NCI-H2196 (cell line): ENCODE data around the gene ITSN1.
"Not testable (repeated sequence)": the region's sequence is repeated elsewhere in the genome, so short reads cannot be mapped to it uniquely, and the experiment has no call there.

Source experiments
- DNase-seq: peaks from one replicate; lab custom pipeline; 2025; ENCODE audit not compliant: unreplicated experiment; lab: John Stamatoyannopoulos, UW

Gene ITSN1

GRCh38 chr21:33915368-33916199 is 273.3 kb downstream of the ITSN1 start, which contains the start of gene ATP5PO:
TSS of gene ATP5PO (minus strand) at chr21:33915804. CDS start at chr21:33915763, 41 bp downstream.
- DNase-seq: peak; percentile 98

DNA sequence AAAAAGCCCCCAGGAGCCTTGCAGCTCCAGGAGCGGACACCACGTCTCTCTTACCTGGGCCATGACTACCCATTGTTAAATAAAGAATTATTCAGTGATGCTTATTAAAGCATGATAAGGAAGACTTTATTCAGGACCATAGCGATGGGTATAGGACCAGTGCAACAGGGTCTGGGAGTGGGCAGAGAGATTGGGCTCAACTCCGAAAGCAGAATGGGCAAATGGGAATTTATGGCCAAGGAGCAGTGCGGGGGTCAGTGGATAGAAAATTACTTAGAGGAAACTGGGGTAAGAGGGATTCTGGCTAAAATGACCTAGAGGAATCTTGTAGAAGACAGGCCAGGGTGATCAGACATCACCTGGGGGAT is 273.9 kb downstream of the ITSN1 start:
- DNase-seq: no peak

- DNase-seq: no peak
These were observed 275.1 kb downstream of the ITSN1 start for GRCh38 chr21:33917421-33917820.

GRCh38 chr21:33924079-33924765 is 281.9 kb downstream of the ITSN1 start:
- DNase-seq: peak; percentile 89

DNA sequence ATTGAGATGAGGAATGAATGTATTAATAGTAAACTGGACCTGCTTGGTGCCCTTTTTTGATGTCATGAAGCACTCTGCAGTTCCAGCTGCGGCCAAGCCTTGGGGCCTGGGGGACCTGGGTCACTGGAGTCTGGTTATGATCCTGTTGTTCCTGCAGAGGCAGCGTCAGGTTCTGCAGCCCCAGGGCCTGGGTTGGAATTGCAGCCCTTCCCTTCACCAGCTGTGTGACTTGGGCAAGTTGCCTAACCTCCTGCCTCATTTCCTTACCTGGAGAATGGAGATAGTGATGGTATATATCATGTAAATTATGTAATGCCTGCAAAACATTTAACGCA is 282.4 kb downstream of the ITSN1 start:
- no peak for DNase-seq

DNA sequence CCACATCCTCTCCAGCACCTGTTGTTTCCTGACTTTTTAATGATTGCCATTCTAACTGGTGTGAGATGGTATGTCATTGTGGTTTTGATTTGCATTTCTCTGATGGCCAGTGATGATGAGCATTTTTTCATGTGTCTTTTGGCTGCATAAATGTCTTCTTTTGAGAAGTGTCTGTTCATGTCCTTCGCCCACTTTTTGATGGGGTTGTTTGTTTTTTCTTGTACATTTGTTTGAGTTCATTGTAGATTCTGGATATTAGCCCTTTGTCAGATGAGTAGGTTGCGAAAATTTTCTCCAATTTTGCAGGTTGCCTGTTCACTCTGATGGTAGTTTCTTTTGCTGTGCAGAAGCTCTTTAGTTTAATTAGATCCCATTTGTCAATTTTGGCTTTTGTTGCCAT is 283.9 kb downstream of the ITSN1 start:
- DNase-seq: not testable (repeated sequence)

- peak; percentile 38 for DNase-seq
These were observed 288.9 kb downstream of the ITSN1 start for GRCh38 chr21:33931052-33931798.

- no peak for DNase-seq
These were observed 289.6 kb downstream of the ITSN1 start for GRCh38 chr21:33931799-33932390.

DNA sequence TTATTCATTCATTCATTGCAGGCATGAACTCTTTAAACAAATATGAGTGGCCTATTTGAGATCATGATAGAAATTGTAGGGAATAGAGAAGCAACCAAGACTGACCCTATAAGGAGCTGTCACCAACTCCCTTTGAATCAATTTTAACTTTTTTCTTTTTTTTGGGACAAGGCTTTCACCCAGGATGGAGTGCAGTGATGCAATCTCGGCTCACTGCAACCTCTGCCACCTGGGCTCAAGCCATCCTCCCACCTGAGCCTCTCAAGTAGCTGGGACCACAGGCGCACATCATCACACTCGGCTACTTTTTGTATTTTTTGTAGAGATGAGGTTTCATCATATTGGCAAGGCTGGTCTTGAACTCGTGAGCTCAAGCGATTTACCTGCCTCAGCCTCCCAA is 290.4 kb downstream of the ITSN1 start:
- DNase-seq: no peak

GRCh38 chr21:33936301-33937038 is 294.2 kb downstream of the ITSN1 start:
- DNase-seq: no peak

- DNase-seq: no peak
These were observed 294.8 kb downstream of the ITSN1 start for GRCh38 chr21:33937146-33937545.

- DNase-seq: no peak
These were observed 295.6 kb downstream of the ITSN1 start for GRCh38 chr21:33937931-33938339.

DNA sequence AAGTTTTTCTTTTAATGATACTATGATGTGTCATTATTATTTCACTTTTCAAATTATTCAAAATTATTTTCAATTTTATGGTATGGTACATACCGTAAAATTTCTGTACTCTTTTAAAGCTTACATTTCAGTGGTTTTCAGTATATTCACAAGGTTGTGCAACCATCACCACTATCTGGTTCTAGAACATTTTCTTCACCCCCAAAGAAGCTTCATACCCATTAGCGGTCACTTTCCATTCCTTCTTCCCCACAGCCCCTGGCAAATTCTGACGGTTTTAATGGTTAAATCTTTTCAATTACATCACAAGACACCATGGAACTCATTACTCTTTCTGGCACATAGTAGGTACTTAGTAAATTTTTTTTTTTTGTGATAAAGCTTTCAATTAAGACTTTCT is 296.1 kb downstream of the ITSN1 start:
- no peak for DNase-seq

DNA sequence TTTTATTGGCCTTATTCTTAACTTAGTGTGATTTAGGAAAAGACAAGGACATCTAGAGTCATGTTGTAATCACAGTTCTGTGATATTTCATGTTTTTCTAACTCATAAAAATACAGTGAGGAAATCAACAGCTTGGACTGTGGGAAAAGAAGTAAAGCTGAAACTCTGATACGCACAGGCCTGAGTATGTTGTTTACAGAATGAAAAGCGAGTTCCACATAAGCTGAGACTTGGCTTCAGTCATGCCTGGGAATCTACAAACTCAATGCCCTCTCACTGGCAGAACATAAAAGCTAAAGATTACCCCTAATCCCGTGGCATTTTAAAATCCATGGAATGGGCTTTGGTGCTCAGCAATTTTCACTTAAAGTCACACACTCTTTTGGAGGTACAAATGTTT is 296.9 kb downstream of the ITSN1 start:
- no peak for DNase-seq

DNA sequence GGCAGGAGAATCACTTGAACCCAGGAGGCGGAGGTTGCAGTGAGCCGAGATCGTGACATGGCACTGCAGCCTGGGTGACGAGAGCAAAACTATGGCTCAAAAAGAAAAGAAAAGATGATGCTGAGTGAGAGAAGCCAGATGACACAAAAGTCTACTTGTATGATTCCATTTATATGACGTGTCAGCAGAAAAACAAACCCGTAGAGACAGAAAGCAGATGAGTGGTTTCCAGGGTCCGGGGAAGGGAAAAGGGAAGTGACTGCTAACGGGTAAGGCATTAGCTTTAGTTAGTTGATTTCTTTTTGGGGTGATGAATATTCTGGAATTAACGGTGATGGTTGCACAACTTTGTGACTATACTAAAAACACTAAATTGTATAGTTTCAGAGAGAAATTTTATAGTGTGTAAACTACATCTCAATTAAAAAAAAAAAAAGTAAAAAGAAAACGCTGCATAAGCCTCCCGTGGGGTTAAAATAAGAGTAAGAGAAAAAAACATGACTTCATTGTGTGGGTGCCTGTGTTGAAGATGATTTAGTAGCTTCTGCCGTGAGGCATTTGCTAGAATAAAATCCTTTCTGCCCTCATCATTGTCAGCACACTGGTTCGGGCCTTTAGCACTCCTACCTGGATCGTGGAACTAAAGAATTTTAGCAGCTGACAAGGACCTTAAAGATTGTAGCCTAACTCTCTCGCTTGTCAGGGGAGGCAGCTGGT is 298.0 kb downstream of the ITSN1 start:
- DNase-seq: no peak

- DNase-seq: no peak
These were observed 298.6 kb downstream of the ITSN1 start for GRCh38 chr21:33940881-33941245.

- no peak for DNase-seq
These were observed 300.1 kb downstream of the ITSN1 start for GRCh38 chr21:33942426-33942825.

DNA sequence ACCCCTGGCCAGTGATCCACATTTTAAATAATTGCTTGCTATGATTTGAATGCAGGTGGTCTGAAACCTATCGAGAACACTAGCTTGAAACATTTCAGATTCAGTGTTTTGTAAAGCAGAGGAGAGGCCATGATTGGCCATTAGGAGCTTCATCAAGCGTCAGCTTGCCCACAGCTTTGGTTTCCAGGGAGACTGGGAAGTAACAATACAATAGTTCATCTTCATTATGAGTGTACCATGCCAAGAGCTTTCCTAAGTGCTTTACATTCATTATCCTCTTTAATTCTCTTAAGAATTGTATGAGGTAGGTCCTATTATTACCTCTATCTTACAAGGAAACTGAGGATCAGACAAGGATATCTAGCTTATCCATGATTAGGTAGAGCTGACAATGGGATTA is 301.0 kb downstream of the ITSN1 start:
- DNase-seq: no peak

- DNase-seq: no peak
These were observed 302.0 kb downstream of the ITSN1 start for GRCh38 chr21:33944185-33944763.
